GM21529 (cell line): ENCODE measurements around the gene VSX1.

Source experiments
- ATAC-seq: cut with Tn5 transposase; IDR thresholded peaks from one replicate; pipeline ENCODE4 v1.9.1; 2021; ENCODE audit not compliant: unreplicated experiment

VSX1 gene

GRCh38 chr20:25054096-25054820 is 27.7 kb downstream of the VSX1 start:
- no peak for ATAC-seq

DNA sequence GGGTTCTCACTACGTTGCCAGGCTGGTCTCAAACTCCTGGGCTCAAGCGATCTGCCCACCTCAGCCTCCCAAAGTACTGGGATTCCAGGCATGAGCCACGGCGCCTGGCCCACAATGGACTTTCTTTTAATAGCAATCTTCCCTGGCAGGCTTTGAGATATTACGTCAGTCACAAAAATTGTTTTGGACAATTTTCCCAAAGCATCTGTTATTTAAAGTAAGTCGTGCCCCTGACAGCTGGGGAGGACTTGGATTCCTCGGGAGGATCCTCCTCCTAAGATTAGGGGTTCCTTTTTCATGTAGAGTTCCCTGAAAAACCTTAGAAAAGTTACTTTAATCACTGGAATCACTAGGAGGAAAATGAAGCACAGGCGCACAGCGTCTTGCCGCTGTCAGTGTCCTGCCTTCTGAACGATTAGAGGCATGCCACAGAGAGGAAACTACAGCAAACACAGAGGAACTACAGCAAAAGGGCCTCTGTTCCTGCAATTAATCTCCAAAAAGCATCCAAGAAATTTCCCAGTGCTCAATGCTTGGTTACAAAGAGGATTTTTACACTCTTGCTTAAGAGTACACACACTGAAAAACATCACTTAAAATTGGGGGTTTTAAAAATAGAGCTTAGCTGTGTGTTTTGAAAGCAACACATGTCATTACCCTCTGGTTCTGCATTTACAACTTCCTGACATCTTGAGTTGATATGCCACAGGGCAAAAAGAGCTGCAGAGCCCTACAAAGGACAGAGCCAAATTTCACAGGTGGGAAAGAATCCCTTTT is 28.5 kb downstream of the VSX1 start:
- ATAC-seq, result no peak

DNA sequence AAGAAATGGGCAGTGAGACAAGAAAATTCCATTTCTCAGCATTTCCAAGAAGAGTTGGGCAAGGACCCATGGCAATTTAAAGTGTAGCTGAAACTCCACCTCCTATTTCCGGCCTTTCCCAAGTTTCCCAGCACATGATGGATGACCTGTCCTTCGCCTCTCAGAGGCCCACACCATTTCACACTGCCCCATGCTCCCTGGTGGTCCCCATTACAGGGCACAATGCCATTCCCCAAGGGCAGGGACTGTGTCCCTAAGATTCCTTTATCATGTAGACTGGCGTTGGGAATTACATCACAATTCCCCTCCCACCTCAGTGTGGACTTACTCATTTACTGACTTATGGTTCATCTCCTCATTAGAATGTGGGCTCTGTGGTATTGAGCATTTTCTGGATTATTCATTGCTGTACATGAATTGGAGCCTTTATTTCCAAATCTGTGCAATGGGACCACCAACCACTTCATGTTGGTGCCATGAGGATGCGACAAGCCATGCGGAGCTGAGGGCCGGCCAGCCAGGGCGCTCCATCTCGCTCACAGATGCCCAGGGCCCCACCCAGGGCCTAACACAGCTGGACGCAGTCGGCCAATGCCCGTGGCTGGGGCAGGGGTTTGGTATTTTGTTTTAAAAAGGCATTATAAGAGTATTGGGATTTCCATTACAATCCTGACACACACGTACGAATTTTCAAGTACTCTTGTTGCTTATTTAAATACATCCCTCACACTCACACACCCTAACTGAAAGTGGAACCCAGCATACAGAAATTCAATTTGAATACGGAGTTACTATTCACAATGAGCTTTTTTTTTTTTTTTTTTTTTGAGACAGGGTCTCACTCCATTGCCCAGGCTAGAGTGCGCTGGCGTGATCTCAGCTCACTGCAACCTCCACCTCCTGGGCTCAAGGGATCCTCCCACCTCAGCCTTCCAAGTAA is 29.4 kb downstream of the VSX1 start:
- ATAC-seq, result no peak

DNA sequence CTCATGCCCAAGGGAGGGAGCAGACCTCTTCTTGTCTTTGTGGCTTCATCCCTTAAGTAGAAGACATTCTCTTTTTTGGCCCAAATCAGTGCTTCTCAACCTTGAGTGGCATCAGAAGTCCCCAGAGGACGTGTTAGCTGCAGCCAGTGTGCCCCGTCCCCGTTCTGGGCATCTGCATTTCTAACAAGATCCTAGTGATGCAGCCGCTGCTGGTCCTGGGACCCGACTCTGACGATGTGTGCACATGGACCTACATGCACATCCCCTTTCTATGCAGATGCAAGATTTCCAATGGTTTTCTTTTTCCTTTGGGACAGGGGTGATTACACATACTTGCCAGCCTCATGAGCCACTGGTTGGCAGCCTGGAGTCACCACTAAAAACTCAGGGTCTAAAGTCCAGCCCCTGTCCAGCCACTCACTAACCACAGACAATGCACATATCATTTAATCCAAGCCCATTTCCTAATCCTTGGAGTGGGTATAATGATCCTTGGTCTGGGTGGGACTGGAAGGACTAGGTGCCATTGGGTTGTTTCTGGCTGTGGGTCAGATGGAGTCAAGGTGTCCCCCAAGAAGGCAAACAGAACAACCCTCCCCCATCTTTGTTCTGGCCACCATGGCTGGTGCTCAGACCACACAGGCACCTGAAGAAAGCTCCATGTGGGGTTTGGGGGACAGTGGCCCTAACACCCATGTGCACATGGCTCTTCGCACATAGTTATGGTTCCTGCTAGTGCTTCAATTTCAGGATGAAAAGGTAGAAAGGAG is 30.4 kb downstream of the VSX1 start:
- ATAC-seq, result no peak

GRCh38 chr20:25050501-25051350 is 31.2 kb downstream of the VSX1 start:
- ATAC-seq, result no peak

- ATAC-seq, result no peak
These were observed 31.9 kb downstream of the VSX1 start for GRCh38 chr20:25050082-25050481.

- no peak for ATAC-seq
These were observed 32.5 kb downstream of the VSX1 start for GRCh38 chr20:25049261-25050060.

DNA sequence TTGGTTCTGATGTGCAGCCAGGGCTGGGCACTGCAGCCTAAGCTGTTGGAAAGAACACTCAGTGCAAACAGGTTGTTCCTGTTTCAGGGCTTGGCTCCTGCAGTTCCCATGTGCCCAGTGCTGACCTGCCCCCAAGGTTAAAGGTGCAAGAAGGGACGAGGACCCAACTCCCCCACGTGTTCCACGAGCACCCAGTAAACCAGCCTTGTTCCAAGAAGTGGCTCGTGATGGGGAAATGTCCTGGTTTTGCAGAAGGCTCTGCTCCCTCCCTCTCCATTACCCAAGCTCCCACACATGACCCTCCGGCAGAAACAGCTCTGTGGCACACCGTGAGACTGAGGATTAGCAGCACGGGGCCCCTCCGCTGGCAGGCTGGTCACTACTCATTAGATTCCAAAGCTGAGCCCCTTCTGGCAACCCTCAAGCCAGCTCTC is 33.4 kb downstream of the VSX1 start:
- no peak for ATAC-seq

- ATAC-seq, result no peak
These were observed 34.2 kb downstream of the VSX1 start for GRCh38 chr20:25047766-25048165.

- ATAC-seq, result no peak
These were observed 34.9 kb downstream of the VSX1 start for GRCh38 chr20:25046736-25047666.

DNA sequence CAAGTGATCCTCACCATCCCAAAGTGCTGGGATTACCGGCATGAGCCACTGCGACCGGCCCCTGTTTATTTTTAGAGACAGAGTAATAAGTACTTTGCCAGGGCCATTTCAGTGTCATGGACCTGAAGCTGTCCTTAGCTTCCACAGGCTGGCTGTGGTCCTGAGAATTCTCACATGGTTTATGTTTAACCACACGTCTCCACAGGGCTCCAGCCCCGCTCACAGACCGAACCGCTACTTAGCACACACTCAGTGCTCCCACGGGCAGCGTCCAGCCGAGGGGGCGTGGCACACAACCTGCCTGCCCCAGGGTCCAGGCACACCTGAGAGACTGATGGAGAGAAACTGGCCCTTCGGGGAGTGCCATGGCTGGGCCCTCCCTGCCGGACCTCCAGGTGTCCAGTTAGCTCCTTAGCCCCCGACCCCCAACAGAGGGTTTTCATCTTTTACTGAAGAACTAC is 35.7 kb downstream of the VSX1 start:
- no peak for ATAC-seq

GRCh38 chr20:25045343-25045712 is 36.6 kb downstream of the VSX1 start:
- ATAC-seq, result no peak

DNA sequence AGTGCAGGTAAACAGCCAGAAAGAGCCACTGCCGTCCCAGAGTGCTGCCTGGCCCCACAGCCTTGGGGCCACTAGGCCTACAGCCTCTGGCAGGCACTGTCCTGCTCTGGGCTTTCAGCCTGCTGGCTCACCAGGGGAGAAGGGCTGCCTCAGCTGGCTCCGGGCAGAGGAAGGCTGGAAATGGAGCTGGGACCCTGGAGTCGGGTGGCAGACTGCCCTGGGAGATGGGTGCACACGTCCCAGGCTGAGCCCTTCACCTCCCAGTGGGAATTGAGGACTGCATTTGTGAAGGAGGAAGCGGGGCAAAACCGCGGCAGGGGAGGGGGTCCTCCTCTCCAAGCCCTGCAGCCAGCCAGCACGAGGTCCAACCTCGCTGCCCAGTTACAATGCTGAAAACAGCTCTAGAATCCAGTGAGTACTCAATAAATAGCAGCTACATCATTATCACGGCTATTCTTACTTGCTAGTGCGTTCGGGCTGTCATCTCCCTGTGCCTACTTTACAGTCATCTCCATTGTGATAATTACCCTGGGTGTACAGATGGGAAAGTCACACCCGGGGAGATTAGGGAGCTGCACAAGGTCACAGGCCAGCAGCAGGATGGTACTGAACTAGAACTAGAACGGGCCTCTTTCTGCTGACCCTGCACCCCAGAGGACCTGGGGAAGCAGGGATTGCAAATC is 37.1 kb downstream of the VSX1 start:
- ATAC-seq, result no peak

- ATAC-seq, result no peak
These were observed 37.7 kb downstream of the VSX1 start for GRCh38 chr20:25044261-25044560.

GRCh38 chr20:25043499-25044260 is 38.3 kb downstream of the VSX1 start:
- no peak for ATAC-seq
